ENCODE data around the gene IL16. TPM values are rescaled to one million over a fixed set of nuclear protein-coding genes. Genes with fewer than 3 reads are reported as not detected.

Gene IL16
- polyA plus RNA-seq, 2 of the 4 experiments (the other 2 are of a cell fraction) = 0.09 TPM; not detected in 1

DNA sequence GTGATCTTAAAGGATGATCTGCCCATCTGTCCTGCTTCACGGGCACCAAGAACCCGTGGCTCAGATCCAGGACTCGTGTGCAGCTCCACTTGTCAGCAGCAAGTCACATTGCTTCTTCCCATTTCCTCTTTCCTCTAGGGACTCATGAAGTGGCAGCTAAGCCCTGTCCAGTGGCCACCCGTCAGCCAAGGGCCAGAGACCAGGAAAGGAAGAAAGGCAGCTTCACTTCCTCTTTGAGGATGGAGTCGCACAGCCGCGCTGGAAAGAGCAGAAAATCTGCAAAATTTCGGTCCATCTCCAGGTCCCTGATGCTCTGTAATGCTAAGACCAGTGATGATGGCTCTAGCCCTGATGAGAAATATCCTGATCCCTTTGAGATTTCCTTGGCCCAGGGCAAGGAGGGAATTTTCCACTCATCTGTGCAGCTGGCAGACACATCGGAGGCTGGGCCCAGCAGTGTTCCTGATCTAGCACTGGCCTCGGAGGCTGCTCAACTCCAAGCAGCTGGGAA, 28.5 kb downstream of the IL16 start:
- DNase-seq (ENCODE audit: low read depth in 1 of 2, low spot score in 1 of 2) (no peak), FAIRE-seq (no peak), ATAC-seq (no peak)
- ChIA-PET POLR2A (no interaction called here), CTCF (interaction anchor here (0.8 to 1.7 kb wide), 5 partner anchors 9 to 127 kb away, joined by 3 to 4 read pairs (median 3); no protein-coding TSS in a partner anchor)
- H3K4me2 ChIP-seq = no peak overlapping the region
- no peak overlapping the region for H3K4me3 ChIP-seq
- H3K27ac ChIP-seq = no peak overlapping the region
- 17% methylated on average over 10 of the region's 10 CpGs for WGBS (ENCODE audit: missing lambda C conversion rate)
- TF ChIP-seq HOXB13 (CRISPR knock-in tag; IDR thresholded peaks at IDR 0.05; ENCODE audit: low read depth) (no peak), RNF2 (IDR thresholded peaks at IDR 0.05; ENCODE audit: borderline replicate concordance, low read depth) (no peak), SREBF2 (IDR thresholded peaks at IDR 0.05) (no peak), POLR2AphosphoS2 (conservative IDR thresholded peaks at IDR 0.05; ENCODE audit: low read length) (no peak)
- H3K4me1 ChIP-seq = no peaks in the 10 kb centered on the region
- no peaks in the 10 kb centered on the region for H3K9me3 ChIP-seq

- ATAC-seq (no peak), FAIRE-seq (no peak), DNase-seq (ENCODE audit: low read depth in 1 of 2, low spot score in 1 of 2) (no peak)
- ChIA-PET CTCF (no interaction called here), POLR2A (no interaction called here)
- Histone ChIP-seq H3K4me2 (no peak overlapping the region), H3K9me3 (no peaks in the 10 kb centered on the region), H3K27ac (no peak overlapping the region), H3K4me3 (no peak overlapping the region), H3K4me1 (no peaks in the 10 kb centered on the region)
- WGBS (ENCODE audit: missing lambda C conversion rate) = 44% methylated on average over 5 of the region's 5 CpGs
- TF ChIP-seq, protein P1, sequence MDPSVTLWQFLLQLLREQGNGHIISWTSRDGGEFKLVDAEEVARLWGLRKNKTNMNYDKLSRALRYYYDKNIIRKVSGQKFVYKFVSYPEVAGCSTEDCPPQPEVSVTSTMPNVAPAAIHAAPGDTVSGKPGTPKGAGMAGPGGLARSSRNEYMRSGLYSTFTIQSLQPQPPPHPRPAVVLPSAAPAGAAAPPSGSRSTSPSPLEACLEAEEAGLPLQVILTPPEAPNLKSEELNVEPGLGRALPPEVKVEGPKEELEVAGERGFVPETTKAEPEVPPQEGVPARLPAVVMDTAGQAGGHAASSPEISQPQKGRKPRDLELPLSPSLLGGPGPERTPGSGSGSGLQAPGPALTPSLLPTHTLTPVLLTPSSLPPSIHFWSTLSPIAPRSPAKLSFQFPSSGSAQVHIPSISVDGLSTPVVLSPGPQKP (IDR thresholded peaks at IDR 0.05; ENCODE audit: low read depth, low read length) = no peak
- no peak for TF ChIP-seq HOXA7 (CRISPR knock-in tag; IDR thresholded peaks at IDR 0.05)
- TF ChIP-seq RCOR1 (IDR thresholded peaks at IDR 0.05; ENCODE audit: low read depth, low read length) = no peak
- no peak for TF ChIP-seq EHMT2 (IDR thresholded peaks at IDR 0.05; ENCODE audit: low read depth)
Observed at GRCh38 chr15:81227716-81228115, 31.0 kb downstream of the IL16 start.

DNA sequence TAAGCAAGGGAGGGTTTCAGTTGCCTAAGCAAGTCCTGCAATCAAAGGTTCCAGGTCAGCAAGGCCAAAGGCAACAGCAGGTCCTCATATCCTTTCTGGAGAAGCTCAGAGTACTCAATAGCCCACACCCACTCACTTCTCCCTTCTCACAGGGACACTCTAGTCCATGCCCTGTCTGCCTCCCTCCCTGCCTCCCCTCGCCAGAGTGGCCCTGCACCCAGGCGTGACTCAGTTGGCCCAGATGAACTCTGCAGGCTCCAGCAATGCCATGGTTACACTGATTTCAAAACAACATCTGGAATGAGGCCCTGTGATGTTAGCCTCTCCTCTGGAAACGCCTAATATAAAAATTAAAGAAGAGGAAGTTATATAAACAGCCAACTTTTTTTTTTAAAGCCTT, 32.9 kb downstream of the IL16 start:
- no peak for TF ChIP-seq ZSCAN20 (CRISPR knock-in tag; IDR thresholded peaks at IDR 0.05)
- no peak for TF ChIP-seq EHF (CRISPR knock-in tag; IDR thresholded peaks at IDR 0.05)
- no peak for TF ChIP-seq TP53 (CRISPR knock-in tag; IDR thresholded peaks at IDR 0.05)
- no peak for TF ChIP-seq HDAC2 (IDR thresholded peaks at IDR 0.05)
- TF ChIP-seq ZFP36 (IDR thresholded peaks at IDR 0.05; ENCODE audit: borderline replicate concordance, partially characterized antibody) = no peak
- TF ChIP-seq POLR2A (IDR thresholded peaks at IDR 0.05; ENCODE audit: low read length) = no peak
- TF ChIP-seq JUN (IDR thresholded peaks at IDR 0.05) = no peak
- TF ChIP-seq, protein P2, sequence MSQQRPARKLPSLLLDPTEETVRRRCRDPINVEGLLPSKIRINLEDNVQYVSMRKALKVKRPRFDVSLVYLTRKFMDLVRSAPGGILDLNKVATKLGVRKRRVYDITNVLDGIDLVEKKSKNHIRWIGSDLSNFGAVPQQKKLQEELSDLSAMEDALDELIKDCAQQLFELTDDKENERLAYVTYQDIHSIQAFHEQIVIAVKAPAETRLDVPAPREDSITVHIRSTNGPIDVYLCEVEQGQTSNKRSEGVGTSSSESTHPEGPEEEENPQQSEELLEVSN (IDR thresholded peaks at IDR 0.05; ENCODE audit: borderline replicate concordance, low read depth) = no peak
- TF ChIP-seq ESRRA (IDR thresholded peaks at IDR 0.05; ENCODE audit: borderline replicate concordance, low read length) = no peak
- TF ChIP-seq POLR2AphosphoS2 (conservative IDR thresholded peaks at IDR 0.05; ENCODE audit: low read length) = no peak
- TF ChIP-seq EP300 (IDR thresholded peaks at IDR 0.05) = no peak
- TF ChIP-seq KDM1A (IDR thresholded peaks at IDR 0.05; ENCODE audit: low read depth) = no peak
- TF ChIP-seq HES2 (IDR thresholded peaks at IDR 0.05) = no peak
- TF ChIP-seq CBX8 (IDR thresholded peaks at IDR 0.05) = no peak
- TF ChIP-seq FOXS1 (CRISPR knock-in tag; IDR thresholded peaks at IDR 0.05) = no peak
- no peak for TF ChIP-seq RNF2 (IDR thresholded peaks at IDR 0.05; ENCODE audit: borderline replicate concordance, low read depth)
- no peak for TF ChIP-seq HOXB13 (CRISPR knock-in tag; IDR thresholded peaks at IDR 0.05; ENCODE audit: low read depth)
- TF ChIP-seq, protein P1 (IDR thresholded peaks at IDR 0.05; ENCODE audit: low read depth, low read length) = no peak
- TF ChIP-seq BHLHE40 (IDR thresholded peaks at IDR 0.05; ENCODE audit: low read depth, low read length) = no peak
- TF ChIP-seq HOXB5 (CRISPR knock-in tag; IDR thresholded peaks at IDR 0.05) = no peak
- FAIRE-seq = no peak
- no peak for ATAC-seq
- no peak overlapping the region for H3K27ac ChIP-seq
- 3% methylated on average over 3 of the region's 3 CpGs for WGBS (ENCODE audit: missing lambda C conversion rate)
- H3K4me3 ChIP-seq = no peak overlapping the region
- DNase-seq (ENCODE audit: low read depth in 1 of 2, low spot score in 1 of 2) = no peak
- CTCF ChIA-PET = interaction anchor here (1.4 to 1.9 kb wide), 2 partner anchors 9 to 36 kb away, joined by 3 to 6 read pairs; no protein-coding TSS in a partner anchor
- POLR2A ChIA-PET = no interaction called here
- H3K4me2 ChIP-seq = no peak overlapping the region
- H3K9me3 ChIP-seq = no peaks in the 10 kb centered on the region
- no peaks in the 10 kb centered on the region for H3K4me1 ChIP-seq
